GM21723 (cell line): Measurements from ENCODE around the gene OSBPL1A.

Experiments
- ATAC-seq: cut with Tn5 transposase; IDR thresholded peaks from one replicate; pipeline ENCODE4 v1.9.1; 2021; ENCODE audit warnings: mild to moderate bottlenecking, moderate library complexity; ENCODE audit not compliant: unreplicated experiment

The OSBPL1A gene

GRCh38 chr18:24344509-24344908 is 53.1 kb downstream of the OSBPL1A start:
- no peak for ATAC-seq

- no peak for ATAC-seq
Observed at GRCh38 chr18:24342347-24342746, 55.3 kb downstream of the OSBPL1A start.

GRCh38 chr18:24341361-24341760 is 56.3 kb downstream of the OSBPL1A start:
- ATAC-seq, result no peak

DNA sequence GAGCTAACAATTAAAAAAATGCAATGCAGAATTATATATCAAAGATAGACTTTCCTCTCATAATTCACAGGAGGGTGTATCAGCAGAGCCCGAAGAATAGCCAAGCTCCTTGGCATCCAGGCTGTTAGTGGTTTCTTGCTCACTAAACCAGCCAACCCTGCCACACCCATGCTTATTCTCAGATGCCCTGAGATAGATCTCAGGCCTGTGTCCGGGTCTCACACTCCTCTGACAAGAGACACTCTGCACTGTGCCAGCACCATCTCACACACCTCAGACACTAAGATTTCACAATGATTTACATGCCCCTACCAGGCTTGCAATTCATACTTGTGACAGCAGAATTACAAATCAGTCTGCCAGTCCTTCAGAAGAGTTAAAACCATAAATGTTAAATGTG is 64.5 kb downstream of the OSBPL1A start:
- no peak for ATAC-seq

- ATAC-seq, result no peak
Observed at GRCh38 chr18:24326211-24326610, 71.4 kb downstream of the OSBPL1A start.

- ATAC-seq, result no peak
Observed at GRCh38 chr18:24322584-24323136, 75.0 kb downstream of the OSBPL1A start.

DNA sequence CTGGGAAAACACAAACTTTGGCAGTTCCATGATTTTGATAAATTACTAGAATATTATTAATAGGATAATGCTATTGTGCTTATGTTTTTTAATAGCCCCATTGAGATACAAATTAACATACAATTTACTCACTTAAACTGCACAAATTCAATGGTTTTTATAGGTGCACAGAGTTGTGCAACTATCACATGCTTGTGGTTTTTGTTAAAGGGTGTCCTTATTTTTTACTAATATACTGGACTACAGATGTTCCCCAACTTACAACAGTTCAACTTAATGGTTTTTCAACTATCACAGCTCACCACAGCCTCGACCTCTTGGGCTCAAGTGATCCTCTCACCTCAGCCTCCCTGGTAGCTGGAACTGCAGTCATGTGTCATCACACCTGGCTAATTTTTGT is 76.6 kb downstream of the OSBPL1A start:
- ATAC-seq, result no peak

GRCh38 chr18:24319757-24320156 is 77.9 kb downstream of the OSBPL1A start:
- no peak for ATAC-seq

GRCh38 chr18:24317370-24317769 is 80.3 kb downstream of the OSBPL1A start:
- no peak for ATAC-seq

GRCh38 chr18:24315170-24315569 is 82.5 kb downstream of the OSBPL1A start:
- no peak for ATAC-seq

DNA sequence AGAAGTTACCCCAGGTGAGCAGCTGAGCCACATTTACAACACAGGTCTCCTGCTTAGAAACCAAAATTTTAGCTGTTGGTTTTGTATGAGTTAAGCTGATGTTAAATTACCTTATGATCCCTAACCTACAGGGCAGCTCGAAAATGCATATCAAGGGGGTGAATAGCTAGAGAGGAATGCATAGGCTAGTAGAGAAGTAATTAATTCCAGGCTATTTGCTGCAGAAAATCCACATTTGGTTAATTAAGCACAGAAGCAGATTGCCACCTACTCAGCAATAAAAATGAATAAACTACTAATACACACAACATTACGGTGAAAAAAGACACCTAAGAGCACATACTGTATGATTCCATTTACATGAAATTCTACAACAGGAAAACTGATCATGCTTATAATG is 91.4 kb downstream of the OSBPL1A start:
- ATAC-seq, result no peak

DNA sequence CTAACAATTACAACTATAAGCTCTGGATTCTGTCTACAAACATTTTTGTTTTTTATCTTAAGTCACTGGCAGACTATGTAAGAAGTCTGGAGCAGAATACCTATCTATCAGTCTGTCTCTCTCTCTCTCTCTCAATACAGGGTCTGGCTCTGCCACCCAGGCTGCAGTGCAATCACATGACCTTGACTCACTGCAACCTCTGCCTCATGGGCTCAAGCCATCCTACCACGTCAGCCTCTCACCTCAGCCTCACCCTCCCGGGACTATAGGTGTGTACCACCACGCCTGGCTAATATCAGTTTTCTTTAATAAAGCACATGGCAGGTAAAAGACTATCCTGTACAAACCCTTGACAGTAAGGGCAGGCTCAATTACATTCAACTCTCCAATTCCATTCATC is 96.9 kb downstream of the OSBPL1A start:
- ATAC-seq, result no peak

DNA sequence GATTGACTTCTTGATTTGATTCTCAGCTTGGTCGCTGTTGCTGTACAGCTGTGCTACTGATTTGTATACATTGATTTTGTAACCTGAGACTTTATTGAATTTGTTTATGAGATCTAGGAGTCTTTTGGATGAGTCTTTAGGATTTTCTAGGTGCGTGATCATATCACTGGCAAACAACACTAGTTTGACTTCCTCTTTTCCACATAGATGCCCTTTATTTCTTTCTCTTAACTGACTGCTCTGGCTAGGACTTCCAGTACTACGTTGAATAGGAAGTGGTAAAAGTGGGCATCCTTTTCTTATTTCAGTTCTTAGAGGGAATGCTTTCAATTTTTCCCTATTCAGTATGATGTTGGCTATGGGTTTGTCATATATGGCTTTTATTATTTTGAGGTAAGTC is 101.3 kb downstream of the OSBPL1A start:
- ATAC-seq, result no peak

GRCh38 chr18:24293254-24293653 is 104.4 kb downstream of the OSBPL1A start:
- no peak for ATAC-seq

DNA sequence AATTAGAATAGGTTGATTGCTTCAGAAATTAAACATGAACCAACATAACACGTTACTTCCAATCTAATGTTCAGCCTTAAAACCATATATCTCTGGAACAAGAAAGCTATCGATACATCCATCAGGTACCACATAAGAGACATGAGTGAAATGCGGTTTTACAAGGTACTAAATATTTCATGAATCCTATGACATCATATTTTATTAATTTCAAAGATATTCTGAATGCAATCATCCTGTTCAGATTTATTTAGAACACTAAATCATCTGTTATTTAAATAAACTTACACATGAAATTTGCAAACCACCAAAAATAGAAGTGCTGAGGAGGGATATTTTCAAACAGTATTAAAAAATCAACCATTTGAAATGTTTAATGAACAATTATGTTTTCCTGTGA is 119.0 kb downstream of the OSBPL1A start:
- no peak for ATAC-seq

GRCh38 chr18:24277516-24278195 is 120.0 kb downstream of the OSBPL1A start:
- ATAC-seq, result no peak

- ATAC-seq, result no peak
Observed at GRCh38 chr18:24276994-24277393, 120.6 kb downstream of the OSBPL1A start.

DNA sequence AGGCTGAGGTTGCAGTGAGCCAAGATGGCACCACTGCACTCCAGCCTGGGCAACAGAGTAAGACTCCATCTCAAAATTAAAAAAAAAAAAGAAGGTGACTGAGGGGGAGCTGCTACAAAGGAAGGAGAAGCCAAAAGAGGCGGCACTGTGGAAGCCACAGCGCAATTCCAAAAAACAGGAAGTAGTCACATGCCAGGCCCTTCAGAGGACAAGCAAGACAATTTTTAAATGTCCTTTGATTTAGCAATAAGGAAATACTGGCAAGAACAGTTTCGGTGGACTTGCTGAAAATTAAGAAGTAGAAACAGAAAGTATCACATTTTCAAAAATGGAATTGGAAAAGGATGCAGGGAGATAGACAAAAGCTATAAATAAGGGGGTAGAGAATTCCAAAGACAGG is 122.8 kb downstream of the OSBPL1A start:
- no peak for ATAC-seq

- ATAC-seq, result no peak
Observed at GRCh38 chr18:24273596-24273995, 124.0 kb downstream of the OSBPL1A start.

DNA sequence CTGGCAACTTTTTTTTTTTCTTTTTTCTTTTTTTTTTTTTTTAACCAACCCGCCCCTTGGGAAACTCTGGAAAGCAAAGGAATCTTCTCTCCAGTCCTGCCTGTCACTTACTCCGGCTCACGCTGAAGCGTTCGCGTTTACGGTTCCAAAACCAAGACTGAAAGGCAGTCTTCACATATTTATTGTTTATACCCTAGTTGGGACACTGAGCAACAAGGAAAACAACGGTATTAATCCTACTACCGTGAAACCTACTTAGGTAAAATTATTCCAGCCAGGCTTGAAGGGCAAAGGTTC is 125.4 kb downstream of the OSBPL1A start:
- no peak for ATAC-seq

DNA sequence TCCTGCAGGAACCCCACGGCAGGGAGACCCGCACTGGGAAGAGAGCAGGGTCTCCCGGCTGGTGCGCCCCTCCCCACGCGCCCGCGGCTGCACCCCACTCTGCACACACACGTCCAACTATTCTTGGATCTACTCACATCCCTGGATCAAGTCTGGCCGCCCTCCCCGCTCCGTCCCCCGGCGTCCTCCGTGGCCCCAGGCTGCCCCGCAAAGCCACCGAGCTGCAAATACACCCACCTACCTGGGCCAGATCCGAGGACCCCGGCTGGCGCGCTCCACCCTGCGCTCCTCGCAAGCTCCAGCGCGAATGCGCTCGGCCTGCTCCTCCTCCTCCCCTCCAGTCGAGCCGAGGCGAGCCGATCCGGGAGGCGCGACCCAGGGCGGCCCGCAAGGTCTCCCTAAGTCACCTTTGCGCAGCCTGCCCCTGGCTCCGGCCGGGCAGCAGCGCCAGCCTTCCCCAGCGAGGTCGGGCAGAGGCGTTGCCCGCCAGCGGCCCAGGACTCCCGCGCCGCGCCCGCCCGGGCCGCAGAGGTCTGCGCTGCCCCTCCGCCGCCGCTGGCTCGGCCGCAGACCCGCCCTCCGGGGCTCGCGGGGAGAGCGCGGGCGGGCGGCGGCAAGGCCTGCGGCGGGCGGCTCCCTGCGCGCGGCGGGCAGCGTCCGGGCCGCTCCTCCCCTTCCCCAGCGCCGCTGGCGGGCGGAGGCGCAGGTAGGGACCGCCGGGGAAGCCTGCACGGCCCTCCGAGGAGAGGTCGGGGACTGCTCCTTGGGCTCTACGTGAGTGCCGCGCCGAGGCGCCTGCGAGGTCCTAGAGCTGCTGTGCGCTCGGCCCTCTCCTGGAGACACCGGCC is 126.0 kb downstream of the OSBPL1A start:
- ATAC-seq, result no peak

GRCh38 chr18:24270937-24271380 is 126.7 kb downstream of the OSBPL1A start:
- no peak for ATAC-seq
